Activated CD4-positive, CD25-positive, alpha-beta regulatory T cell treated with anti-CD3 and anti-CD28 coated beads, Interleukin-2, amount 50 U/mL, for 16 hours (primary cell): ENCODE data around the gene CSN3.
"Not testable (repeated sequence)": the region's sequence is repeated elsewhere in the genome, so short reads cannot be mapped to it uniquely, and the experiment has no call there.

Experiments used
- DNase-seq: peaks from one replicate; pipeline ENCODE4 v3.0.0-alpha.2; 2020; ENCODE audit warnings: low read depth, low spot score

The CSN3 gene

GRCh38 chr4:70242297-70242696 lies at the start of gene CSN3:
Gene CSN3, plus strand, starts transcription at chr4:70242597. Its CDS starts 2,223 bp downstream, at chr4:70244820.
- not testable (repeated sequence) for DNase-seq

DNA sequence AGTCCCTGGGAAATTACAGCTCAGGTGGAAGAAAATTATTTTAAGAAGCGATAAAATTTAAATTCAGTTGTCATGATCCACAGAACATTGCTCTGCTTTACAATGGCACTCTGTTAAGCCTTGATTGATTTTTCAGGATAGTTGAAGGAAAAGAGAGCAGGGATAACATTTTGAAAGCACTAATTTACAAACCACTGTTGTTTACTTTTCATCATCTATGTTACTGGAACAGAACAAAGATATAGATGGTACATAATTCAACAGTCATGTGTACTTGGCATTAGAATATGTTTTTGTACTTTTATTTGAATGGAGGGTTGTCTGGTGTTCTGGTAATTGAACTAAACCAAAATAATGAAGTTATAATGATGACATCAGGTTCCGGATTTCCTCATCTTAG lies 49.5 kb upstream of the CSN3 start:
- DNase-seq: no peak

GRCh38 chr4:70195425-70195824 lies 47.0 kb upstream of the CSN3 start, which contains the start of gene ODAM:
Gene ODAM, plus strand, starts transcription at chr4:70195725. Its CDS starts 819 bp downstream, at chr4:70196544.
- no peak for DNase-seq

- DNase-seq: no peak
These were observed 45.5 kb upstream of the CSN3 start for GRCh38 chr4:70196857-70197256.

DNA sequence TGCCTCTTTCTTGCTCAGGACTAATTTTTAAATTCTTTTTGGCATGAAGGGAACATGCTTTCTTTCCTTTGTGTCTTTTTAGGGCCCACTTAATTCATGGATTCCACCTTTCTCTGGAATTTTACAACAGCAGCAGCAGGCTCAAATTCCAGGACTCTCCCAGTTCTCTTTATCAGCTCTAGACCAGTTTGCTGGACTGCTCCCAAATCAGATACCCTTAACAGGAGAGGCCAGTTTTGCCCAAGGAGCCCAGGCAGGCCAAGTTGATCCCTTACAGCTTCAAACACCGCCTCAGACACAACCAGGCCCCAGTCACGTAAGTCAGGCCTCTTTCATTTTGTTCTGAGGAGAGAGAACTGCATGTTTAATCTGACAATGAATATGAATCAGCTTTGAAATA lies 44.6 kb upstream of the CSN3 start:
- DNase-seq: no peak

DNA sequence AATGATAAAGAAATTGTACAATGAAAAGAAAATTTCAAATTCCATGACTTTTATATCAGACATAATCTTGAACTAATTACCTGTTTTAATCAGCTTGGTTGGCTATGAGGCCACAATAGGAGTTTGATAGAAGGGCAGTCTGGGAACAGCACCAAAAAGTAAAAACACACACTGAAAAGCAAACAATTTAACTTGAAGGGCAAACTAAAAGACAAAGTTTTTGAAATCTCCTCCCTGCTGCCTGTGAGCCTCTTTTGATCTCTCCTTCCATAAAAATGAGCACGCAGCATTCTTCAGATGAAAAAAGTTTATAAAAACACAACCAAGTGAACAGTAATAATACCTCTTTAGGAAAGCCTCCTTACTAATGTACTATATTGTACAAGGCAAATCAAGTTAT lies 38.8 kb upstream of the CSN3 start:
- no peak for DNase-seq

DNA sequence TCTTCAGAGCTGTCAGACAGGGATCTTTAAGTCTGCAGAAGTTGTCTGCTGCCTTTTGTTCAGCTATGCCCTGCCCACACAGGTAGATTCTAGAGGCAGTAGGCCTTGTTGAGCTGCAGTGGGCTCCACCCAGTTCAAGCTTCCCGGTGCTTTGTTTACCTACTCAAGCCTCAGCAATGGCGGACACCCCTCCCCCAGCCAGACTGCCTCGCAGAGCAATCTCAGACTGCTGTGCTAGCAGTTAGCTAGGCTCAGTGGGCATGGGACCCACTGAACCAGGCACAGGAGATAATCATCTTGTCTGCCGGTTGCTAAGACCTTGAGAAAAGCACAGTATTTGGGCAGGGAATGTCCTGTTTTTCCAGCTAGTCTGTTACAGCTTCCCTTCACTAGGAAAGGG lies 29.6 kb upstream of the CSN3 start:
- DNase-seq: not testable (repeated sequence)

DNA sequence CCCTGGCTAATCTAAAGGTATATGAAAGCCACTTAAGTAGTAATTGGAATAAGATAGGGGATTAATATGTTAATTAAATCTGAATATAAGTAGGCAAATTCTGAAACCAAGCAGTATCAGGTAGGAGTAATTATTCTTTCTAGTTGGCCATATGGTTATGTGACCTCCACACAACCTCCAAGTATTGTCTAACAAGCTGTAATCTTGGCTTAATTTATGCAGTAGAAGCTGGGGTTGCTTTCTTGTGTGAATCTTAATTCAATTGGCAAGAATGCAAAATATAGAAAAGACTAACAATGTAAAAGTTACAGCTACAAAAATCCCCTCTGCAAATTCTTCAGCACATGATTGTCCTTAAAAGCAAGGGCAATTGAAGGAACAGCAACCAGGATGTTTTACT lies 26.3 kb upstream of the CSN3 start:
- not testable (repeated sequence) for DNase-seq

GRCh38 chr4:70216550-70216949 lies 25.8 kb upstream of the CSN3 start:
- not testable (repeated sequence) for DNase-seq

DNA sequence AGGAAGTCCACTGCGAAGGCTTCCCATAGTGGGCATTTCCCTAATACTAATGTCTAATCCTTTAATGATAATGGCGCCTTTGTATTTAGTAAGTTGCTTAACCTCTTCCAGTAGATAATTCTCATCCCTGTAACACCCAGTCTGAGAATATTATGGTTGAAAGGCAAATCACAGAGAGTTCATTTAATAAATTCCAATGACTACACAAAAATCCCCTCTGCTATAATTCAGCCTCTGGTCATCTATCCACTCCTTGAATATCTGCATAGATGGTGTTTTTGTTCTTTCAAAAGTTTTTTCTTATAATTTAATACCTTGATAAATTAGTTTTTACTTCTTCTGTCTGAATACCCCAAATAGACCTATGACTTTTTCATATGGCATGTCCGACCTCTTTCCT lies 21.0 kb upstream of the CSN3 start:
- DNase-seq: not testable (repeated sequence)

- DNase-seq: not testable (repeated sequence)
These were observed 20.6 kb upstream of the CSN3 start for GRCh38 chr4:70221818-70222217.

DNA sequence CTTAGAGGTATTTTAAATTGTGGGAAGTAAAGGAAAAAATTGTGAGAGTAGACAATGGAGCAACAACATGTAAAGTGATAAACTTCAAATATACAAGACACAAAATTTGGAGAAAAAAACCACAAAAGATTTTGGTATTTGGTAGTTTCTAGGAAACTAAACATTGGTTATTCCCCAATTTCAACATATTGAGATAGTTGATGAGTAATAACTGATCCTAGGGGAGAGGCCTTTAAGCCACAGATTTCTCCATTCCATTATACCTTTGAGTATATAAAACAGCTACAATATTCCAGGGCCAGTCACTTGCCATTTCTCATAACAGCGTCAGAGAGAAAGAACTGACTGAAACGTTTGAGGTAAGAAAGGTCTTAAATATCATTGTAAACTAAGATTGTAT lies 16.6 kb upstream of the CSN3 start, which contains the start of gene FDCSP:
TSS of gene FDCSP (plus strand) at position 301 of the 400 bp plus-strand sequence. CDS start 5,071 bp downstream, outside the sequence.
- DNase-seq: no peak

DNA sequence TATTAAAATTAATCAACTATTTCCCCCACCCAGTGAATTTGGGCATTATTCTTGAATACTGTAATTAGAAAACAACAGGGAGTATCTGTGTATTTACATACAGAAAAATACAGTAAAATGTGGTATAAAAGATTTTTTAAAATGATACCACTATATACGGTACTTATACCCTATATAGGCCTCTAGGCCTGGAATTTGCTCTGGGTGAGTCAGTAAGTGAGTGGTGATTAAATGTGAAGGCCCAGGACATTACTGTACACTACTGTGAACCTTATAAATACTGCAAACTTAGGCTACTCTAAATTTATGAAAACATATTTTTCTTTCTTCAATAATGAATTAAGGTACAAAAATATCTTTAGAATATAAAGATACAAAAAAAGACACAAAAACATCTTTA lies 6.3 kb upstream of the CSN3 start:
- no peak for DNase-seq

- DNase-seq: no peak
These were observed 3.1 kb upstream of the CSN3 start for GRCh38 chr4:70239131-70239883.

DNA sequence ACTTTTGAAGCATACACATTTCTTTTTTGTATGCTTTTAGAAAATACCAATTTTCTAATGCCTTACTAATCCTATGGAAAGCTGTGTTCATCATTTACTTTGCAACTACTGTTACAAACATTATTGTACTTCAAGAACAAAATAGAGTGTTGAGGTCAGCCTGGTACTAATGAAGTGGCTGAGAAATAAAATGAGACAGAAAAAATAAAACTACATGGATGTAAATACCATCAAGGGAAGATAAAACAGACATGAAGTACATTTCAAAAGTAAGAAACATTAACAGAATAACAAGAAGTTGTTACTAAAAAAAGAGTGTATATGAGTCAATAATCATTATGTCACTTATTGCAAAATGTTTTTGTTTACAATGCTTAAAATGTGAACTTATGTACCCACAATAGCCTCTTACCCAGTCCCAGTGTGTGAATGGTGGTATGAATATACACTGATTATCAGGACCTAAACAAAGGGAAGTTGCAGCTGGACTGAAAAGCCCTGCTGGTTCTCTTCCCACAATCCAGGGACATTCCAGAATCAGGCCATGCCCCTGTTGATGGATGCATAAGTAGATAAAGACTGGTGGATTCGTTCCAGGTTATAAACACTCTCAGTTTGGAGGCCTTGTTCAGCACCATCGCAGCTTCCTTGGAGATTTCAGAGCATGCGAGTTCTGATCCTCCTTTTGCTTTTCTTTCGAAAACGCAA lies 2.4 kb upstream of the CSN3 start:
- no peak for DNase-seq

DNA sequence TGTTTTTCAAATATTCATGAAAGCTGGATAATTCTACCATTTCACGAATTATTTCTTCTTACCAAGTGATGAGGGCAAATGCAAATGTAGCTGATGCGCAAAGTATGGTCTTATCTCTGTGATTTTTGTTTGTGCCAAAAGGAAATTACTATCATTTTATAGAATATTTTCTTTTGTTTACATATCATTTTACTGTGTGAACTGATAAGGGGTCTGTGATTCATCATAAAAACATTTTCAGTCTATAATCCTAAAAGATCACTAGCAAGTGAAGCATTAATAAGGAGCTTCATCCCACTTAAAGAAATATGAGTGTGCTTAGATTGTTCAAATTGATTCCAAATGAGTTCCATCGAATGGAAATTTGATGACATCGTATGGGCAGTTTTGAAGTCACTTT lies 694 bp downstream of the CSN3 start:
- no peak for DNase-seq

GRCh38 chr4:70251250-70251944 lies 9.0 kb downstream of the CSN3 start:
- DNase-seq: no peak

- no peak for DNase-seq
These were observed 9.5 kb downstream of the CSN3 start for GRCh38 chr4:70251945-70252277.

GRCh38 chr4:70269674-70270073 lies 27.3 kb downstream of the CSN3 start:
- DNase-seq: no peak

DNA sequence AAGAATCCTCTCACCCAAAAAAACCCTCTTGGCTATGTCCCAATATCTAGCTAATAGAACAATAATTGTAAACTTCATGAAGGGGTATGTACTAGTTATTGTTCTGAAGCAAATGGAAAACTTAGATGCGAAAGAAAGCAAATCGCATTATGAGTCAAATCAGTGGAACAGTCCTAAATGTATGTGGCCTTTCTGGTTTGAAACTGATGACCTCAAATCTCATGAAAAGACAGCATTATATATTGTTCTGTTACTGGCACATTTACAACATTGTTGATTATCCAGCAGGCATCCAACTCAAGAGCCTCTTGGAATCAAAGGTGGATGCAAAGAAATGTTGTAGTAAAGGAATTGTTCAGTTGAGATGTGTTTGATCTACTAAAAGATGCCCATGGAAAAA lies 34.7 kb downstream of the CSN3 start:
- no peak for DNase-seq

DNA sequence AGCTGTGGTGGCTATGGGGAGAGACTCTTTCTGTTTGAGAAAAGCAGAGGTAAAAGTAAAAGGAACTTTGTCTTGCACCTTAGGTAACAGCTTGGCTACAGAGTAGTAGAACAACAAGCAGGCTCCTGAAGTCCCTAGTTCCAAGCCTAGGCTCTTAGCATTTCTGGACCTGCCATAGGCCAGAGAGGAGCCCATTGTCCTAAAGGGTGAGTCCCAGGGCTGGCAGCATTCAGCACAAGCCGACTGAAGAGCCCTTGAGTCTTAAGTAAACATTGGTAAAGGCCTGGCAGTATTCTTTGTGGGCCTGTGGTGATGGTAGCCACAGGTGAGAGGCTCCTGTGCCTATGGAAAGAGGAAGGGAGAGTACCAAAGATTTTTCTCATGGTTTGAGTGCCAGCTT lies 38.2 kb downstream of the CSN3 start:
- DNase-seq: no peak

DNA sequence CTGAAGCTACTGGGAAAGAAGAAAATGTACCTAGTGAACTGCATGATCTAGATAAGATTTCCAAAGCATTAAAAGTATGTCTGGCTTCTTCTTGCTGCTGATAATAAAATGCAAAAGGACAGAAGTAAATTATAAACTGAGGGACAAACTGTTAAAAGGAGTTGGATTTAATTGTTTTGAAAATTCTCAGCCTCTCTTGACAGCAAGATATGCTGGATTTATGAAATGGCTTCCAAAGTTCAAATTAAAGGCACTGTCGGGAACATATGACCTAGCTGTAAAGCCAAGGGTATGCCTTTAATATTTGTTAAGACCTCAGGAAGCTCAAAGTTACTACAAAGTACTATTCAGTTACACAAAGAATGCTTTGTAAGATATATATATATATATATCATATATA lies 46.3 kb downstream of the CSN3 start:
- DNase-seq: no peak

DNA sequence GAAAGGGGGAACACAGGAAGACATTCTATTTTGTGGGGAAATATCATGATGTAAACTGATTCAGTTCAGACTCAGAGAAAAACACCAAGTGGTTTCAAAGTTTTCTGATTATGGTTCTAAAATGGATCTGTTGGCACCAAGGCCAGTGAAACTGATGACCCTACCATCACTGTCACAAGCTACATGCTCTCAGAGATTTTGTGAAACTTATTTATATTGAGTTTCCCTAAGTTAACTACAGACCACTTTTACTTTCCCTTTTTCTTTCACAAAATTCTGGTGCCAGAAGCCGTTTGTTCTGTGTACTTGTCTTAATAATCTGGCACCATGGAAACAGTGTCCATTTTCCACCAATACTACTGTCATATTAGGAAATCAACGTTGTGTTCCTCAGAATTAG lies 48.9 kb downstream of the CSN3 start:
- DNase-seq: no peak
